ENCODE results near the gene SLC5A2.
"Not testable (repeated sequence)": the region's sequence is repeated elsewhere in the genome, so short reads cannot be mapped to it uniquely, and the experiment has no call there.

Gene SLC5A2

DNA sequence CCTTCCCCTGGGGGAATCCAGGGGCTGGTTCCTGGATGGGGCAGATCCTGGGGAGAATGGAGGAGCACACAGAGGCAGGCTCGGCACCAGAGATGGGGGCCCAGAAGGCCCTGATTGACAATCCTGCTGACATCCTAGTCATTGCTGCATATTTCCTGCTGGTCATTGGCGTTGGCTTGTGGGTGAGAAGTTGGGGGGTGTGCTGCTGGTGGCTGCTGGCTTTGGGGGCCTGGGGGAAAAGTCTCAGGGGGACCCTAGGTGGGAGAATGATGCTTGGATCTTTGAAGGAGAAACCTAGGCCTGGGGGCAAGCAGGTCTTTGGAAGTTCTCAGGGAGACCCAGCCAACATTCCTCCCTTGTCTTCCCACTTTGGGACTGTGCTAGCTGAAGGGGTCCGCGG lies at the start of gene SLC5A2:
SLC5A2 (plus strand) TSS at position 43 of the 400 bp plus-strand sequence; CDS start at position 57, 14 bp downstream.
- no peak for DNase-seq

DNA sequence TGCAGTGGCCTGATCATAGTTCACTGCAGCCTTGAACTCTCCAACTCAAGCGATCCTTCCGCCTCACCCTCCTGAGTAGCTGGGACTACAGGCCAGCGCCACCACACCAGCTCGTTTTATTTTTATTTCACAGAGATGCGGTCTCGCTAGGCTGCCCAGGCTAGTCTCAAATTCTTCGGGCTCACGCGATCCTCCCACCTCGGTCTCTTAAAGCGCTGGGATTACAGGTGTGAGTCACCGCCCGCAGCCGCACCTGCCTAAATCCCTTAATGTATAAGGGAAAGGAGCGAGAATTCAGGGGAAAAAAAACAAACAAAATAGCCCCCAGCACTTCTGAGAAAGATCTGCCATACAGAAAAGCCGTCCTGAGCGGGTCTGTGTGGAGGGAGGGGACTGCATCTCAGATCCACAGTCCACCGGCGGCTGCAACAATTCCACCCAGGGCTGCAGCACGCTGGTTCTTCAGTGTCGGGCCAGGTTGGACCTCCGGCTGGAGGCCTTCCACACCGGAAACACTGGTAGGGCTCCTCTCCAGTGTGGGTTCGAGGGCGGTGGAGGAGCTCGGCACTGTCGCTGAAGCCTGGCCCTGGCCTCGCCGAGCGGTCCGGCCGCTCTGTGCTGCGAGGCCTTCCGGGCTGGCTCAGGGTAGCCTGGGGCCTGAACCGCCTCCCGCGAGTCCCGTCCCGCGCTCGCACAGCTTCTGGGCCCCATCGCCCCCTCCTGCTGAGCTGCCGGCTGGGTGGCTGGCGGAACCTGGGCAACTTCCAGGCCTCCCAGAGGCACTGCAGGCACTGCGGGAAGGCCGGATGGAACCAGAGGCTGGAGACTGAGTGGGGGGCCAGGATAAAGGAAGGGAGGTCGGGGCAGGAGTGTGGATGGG lies 47.3 kb upstream of the SLC5A2 start:
- no peak for DNase-seq

DNA sequence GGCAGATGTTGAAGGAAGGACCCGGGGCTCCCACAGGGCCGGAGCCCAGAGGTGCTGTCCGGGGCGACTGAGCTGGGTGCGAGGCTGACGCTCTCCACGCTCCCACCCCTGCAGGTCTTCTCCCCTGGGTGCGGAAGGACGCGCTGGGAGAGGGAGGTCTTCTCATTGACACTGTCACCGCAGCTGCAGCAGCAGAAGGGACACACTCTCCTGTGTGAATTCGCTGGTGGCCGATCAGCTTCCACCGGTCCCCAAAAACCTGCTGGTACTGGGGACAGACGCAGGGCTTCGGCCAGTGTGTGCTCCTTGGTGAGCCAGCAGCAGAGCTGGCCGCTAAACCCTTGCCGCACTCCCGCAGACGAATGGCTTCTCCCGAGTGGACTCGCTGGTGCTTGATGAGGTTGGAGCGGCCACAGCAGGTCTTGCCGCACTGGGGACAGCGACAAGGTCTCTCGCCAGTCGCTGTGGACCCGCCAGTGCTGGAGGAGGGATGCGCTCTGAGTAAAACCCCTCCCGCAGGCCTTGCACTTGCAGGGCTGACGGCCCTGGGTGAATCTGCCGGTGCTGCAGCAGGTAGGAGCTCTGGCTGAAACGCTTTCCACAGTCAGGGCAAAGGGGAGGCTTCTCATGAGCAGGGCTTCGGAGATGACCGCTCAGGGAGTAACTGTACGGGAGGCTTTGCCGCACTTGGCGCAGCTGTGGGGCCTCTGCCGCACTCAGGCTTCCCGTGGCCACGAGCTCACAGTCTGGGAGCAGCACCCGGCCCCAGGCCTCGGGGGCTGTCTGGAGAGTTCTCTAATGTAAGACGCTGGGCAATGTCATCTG lies 46.5 kb upstream of the SLC5A2 start:
- DNase-seq = no peak

DNA sequence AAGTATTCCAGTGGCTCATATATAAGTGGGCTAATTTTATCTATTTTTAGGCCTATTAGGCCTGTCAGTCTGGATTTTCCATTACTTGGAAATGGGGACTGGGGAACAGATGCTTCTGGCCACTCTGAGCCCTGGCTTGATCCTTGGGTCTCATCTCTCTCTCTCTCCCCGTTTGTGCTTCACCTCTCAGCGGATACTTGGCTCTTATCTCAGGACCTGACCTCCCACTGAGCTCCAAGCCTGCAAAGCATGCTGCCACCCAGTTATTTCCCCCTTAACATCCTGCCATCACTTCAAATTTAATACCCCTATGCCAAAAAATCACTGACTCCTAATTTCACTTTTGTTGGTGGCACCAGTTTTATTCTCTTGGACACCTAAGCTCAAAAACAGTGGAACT lies 44.5 kb upstream of the SLC5A2 start:
- no peak for DNase-seq

DNA sequence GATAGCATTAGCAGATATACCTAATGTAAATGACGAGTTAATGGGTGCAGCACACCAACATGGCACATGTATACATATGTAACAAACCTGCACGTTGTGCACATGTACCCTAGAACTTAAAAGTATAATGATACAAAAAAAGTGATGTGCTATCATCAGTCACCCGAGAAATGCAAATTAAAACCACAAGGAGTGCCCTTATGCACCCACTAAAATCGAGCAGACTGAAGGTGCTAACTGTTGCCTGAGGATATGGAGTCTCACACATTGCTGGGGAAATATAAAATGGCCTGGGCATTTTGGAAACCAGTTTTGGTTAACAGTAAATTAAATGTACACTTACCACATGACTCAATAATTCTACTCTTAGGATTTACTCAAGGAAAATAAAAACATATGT lies 43.9 kb upstream of the SLC5A2 start:
- DNase-seq = not testable (repeated sequence)

DNA sequence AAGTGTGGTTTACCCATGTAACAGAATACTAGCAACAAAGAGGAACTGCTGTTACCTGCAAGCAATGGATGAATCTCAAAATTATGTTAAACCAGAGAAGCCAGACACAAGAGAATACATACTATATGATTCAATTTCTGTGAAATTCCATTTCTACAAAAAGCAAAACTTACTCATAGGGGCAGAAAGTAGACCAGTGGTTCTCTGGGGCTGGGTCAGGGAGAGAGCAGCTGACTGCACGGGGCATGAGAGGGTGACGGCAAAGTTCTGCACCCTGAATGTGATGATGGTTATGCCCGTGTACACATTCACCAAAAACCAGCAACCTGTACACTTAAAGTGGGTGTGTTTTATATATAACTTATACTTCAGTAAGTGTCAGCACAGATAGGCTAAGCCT lies 43.4 kb upstream of the SLC5A2 start:
- no peak for DNase-seq

DNA sequence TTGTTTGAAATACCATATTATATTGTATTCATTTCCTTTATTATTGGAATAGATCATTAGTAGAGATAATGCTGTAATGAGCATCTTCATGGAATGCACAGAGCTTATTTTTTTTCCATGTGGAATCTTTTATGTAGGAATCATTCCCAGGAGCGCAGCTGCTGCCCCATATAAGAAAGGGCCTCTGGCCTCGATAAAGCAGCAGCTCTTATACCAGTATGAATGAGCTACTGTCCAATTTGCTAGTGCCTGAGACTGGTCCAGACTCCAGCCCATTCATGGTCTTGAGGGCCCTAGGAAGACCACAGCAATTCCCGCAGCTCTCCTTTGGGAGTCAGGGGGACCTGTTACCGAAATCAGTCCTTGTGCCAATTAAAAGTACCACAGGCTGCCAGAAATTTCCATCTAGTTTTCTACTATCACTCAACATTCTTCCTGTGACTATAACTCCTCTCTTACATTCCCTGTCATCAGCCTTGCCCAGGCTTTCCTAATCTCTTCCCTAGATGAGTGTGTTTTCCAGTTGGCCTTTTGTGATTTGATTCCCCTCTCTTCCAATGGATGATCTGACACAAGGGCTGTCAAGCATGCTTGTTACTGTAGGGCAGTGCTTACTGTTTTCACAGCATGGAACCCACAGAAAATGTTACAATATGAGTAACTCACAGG lies 42.3 kb upstream of the SLC5A2 start:
- no peak for DNase-seq

DNA sequence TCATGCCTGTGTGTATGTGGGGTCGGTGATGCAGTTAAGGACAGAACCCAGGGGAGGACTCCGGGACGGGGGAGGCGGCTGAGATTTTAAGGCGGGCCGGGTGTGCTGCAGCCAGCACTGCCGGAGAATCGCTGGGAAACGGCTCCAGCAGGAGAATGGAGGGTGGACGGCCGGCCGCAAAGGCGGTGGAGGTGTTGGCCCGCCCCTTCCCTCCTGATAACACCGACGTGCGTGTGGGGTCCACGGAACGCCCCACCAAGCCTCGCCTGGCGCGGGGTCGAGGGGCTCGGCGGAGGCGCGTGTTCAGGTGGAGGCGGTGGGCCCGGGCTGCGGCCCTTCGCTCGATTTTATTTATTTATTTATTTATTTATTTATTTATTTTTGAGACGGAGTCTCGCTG lies 41.0 kb upstream of the SLC5A2 start:
- no peak for DNase-seq

DNA sequence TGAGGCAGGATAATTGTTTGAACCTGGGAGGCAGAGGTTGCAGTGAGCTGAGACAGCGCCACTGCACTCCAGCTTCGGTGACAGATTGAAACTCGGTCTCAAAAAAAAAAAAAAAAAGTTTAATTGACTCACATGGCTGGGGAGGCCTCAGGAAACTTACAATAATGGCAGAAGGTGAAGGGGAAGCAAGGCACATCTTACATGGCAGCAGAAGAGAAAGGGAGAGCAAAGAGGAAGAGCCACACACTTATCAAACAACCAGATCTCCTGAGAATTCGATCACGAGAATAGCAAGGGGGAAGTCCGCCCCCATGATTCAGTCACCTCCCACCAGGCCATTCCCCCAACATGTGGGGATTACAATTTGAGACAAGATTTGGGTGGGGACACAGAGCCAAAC lies 37.0 kb upstream of the SLC5A2 start:
- not testable (repeated sequence) for DNase-seq

DNA sequence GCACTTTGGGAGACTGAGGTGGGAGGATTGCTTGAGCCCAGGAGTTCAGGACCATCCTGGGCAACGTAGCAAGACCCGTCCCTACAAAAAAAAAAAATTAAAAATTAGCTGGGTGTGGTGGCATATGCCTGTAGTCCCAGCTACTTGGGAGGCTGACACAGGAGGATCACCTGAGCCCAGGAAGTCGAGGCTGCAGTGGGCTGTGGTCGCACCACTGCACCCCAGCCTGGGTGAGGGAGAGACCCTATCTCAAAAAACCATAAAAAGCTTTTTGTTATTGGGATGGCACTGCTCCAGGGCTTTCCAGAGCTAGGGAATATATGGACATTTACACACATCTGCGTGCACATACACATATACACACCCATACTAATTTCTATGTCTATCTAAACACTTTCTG lies 31.7 kb upstream of the SLC5A2 start:
- no peak for DNase-seq

DNA sequence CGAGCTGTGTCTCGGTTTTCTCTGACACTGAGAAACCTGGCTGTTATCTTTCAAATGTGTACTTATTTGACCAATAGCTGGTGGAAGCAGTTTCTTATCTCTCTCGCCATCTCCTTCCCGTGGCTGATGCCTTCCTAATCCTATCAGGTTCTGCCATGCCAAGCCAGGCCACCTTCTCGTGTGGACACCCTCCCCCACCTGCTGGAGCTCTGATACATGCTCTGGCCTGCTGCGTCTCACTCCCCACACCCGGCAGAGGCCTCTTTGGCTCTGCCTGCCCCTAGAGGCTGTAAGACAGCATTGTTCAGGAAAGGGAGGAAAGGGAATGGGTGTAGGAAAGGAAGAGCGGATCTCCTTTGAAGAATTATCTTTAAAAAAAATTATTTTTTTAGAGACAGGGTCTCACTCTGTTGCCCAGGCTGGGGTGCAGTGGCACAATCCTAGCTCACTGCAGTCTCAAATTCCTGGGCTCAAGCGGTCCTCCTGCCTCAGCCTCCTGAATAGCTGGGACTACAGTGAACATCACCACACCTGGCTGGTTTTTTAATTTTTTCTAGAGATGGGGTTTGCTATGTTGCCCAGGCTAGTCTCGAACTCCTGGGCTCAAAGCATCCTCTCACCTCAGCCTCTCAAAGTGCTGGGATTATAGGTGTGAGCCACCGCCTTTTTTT lies 31.1 kb upstream of the SLC5A2 start:
- DNase-seq = peak; percentile 77

DNA sequence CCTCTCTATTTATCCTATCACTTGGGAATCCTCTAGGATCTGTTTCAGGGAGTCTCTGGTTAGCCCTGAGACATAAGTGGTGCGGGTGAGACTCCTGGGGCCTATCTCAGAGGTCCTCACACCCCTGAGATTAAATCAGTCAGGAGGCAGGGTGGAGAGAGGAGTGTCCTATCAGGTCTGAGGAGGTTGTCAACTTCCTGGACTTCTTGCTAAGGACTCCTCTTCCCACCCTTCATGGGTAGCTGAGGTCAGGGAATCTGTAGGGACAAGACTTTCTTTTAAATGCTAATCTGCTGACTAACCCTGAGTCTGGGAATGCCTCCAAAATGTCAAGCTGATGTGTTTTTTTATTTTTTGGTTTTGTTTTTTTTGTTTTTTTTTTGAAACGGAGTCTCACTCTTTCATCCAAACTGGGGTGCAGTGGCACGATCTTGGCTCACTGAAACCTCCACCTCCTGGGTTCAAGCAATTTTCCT lies 30.3 kb upstream of the SLC5A2 start:
- DNase-seq = peak; percentile 51

DNA sequence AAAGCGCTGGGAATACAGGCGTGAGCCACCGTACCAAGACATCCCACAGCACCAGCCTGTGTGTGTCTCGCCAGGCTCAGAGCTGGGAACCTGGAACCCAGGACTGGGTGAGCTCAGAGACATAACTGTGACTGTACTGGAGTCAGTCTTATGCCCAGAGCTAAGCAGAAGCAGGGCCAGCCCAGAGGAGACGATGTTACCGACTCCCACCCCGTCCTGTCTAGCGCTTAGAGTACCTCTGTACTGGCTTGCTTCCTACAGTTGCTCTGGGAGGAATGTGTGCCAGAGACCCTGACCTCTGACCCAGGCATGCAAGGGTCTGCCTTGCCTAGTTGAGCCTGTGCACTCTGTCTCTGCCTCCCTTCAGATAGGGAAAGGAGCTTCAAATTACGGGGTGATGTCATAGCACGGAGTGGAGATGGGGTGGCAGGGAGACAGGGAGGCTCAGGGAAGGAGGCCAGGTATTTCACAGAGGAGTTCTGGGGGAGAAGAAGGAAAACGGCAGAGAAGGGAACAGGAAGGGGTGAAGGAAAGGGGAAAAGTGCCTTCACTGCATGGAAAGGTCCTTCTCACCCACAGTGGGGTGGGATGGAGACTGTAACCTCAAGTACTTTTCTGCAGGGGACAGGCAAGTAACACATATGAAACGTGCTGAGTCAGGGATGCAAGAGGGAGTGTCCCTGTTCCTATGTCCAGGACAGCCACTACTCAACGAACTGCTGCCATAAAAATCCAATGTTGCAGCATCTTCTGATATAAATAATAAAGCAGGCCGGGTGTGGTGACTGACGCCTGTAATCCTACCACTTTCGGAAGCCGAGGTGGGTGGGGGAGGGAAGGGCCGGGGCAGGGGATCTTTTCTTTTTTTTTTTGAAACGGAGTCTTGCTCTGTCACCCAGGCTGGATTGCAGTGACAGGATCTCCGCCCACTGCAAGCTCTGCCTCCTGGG lies 29.4 kb upstream of the SLC5A2 start:
- peak; percentile 79 for DNase-seq

DNA sequence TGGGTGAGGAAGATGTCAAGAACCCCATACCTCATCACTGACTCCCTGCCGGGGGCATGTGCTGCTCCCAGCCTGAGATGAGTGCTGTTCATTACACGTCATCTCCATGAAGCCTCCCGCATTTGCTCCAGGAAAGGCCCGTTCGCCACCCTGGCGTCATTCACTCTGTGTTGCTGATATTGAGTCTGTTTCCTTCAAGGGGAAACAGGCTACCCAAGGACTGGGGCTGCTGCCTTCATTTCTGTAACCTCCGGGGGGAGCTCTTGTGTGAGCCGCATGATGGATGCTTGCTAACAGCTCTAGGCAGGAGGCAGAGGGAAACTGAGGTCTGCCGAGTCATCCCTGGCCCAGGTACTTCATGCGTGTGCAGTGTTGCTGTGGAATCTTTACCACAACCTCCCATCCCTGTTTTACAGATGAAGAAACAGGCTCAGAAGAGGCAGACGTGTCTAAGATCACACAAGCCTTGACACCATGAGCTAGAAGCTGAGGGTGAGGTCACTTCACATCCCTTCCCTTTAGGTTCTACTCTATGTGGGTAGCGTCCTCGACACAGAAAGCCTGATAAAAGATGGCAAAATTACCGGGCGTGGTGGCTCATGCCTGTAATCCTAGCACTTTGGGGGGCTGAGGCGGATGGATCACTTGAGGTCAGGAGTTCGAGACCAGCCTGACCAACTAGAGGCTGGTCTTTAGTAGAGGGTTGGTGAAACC lies 27.2 kb upstream of the SLC5A2 start:
- peak; percentile 73 for DNase-seq

DNA sequence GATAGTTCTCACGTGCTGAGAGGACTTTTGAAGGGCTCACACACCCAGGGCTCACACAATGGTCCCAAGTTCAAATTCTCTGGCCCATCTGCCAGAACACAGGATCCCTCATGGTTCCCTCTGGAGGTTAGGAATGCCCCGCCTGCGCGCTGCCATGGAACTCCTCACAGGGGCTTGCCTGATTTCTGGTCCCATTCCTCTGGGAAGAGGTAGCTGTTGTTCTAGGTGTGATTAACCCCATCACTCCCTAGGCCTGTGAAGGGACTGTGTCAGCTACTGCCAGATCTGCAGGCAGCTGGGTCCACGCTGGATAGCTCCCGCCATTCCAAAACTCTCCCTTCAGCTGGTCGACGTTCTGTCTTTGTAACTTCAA lies 25.9 kb upstream of the SLC5A2 start:
- no peak for DNase-seq

DNA sequence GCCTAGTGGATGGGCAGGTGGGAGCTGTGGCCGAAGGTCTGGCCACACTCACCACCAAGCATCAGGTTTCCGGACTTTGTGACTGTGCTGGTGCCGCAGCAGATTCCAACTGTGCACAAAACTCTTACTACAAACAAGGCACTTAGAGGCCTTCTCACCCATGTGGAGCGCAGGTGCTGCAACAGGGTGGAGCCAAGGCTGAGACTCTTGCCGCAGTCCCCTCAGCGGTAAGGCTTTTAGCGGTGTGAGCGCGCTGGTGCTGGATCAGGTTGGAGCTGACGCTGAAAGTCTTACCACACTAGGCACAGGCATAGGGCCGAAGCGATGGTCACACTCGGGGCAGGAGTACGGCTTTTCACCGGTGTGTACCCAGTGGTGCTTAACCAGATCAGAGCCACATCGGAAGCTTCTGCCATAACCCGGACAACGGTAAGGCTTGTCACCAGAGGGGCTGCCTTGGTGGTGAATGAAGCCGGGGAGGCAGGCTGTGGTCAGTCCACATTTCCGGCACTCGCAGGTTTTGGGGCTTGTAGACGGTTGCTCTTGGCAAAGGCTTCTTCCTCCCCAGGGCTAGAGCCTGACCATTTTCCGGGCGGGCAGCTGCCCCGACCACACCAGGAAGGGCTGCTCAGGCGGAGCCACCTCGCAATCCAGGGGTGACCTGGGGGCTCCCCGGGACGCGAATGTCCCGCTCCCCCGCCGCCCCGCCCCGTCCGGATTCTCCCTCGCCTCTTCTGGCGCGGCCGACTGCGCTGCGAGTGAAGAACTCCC lies 24.7 kb upstream of the SLC5A2 start:
- DNase-seq = peak; percentile 80

DNA sequence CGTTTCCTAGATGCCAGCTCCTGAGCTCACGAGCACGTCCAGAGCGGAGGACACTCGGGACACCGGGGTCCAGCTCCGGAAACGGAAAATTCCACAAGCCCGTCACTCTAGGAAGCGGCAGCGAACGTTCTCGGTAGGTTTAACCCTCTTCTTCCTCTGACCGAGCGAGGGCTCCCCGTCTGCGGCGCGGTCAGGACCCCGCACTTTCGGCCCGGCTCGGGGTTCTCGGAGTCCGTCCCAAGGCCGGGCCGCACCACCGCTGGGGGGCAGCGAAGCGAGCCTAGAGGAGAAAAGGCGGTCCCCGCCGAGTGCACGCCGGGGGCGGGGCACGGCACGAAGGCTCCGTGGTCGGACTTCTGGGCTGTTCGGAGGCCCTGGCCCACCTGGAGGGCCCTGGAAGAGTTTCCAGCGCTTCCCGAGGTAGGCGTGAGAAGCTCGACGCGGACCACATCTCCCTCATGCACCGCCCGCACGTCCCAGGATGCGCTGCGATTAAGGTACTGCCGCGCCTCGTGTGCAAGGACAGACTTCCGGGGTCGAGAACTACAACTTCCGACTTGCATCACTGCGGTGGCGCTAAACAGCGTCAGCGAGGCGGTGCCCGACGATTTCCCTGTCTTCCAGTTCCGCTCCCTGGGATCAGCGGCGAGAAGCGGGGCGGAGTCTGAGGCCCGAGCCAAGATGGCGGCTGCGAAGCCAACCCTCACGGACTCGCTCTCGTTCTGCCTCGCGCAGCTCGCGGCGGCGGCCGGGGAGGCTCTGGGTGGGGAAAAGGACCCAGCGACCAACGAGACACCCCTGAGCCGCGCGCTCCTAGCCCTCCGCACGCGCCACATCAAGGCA lies 23.9 kb upstream of the SLC5A2 start, which contains the start of gene ARMC5:
ARMC5 (plus strand) TSS at position 658 of the 843 bp plus-strand sequence; CDS start at position 682, 24 bp downstream.
- peak; percentile 99 for DNase-seq

DNA sequence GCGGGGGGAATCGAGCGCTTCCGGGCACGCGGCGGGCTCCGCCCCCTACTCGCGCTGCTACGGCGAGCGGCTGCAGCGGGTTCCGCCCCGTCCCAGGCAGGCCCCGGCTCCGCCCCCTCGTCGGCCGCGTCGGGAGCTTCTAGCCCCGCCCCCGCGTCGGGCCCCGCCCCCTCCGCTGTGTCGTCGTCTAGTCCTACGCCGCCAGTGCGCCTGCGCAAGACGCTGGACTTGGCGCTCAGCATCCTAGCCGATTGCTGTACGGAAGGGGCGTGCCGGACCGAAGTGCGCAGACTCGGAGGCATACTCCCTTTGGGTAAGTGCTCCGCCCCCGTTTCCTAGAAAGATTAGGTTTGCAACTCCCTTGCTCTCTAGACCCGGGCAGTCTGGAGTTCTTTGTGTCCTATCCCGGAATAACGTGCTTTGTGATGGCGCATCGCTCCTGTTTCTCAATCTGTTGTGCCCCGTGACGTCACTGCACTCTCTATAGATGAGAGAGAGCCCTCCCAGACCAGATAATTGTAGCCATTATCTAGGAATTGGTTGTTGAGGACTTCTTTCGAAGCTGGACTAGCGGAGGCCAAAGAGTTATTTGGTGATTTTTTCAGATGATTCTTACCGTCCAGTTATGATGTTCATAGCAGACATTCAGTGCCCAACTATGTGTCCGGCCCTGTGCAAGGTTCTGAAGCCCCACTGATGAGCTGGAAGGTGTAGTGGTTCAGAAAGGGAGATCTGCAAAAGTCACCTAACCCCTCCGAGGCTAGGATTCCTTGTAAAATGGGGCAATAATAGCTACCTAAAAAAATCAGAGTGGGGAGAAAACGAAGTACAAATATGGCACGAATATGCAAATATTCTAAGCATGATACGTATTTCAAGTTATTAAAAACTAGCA lies 23.0 kb upstream of the SLC5A2 start:
- DNase-seq = peak; percentile 100
